ENCODE data around the gene ALOX5.

Gene ALOX5

GRCh38 chr10:45418849-45419675, 45.0 kb downstream of the ALOX5 start:
- peak overlapping the region; percentile 14 for H3K14ac ChIP-seq (ENCODE audit: low read length)
- H3K4me1 ChIP-seq (ENCODE audit: control insufficient read depth in 2 of 2, insufficient read depth in 1 of 2, low read depth in 1 of 2, low read length in 2 of 2), result peaks cover 0 to 6% of the 10 kb centered on the region in 2 donors
- peak; percentile 68 for DNase-seq (ENCODE audit: low spot score)
- peak overlapping the region; percentile 98 for H3K18ac ChIP-seq (ENCODE audit: low read length)
- no peak overlapping the region for H3K4ac ChIP-seq (ENCODE audit: low read length)
- peak overlapping the region; percentile 75 for H3K23ac ChIP-seq (ENCODE audit: low read depth, low read length, poor library complexity)
- H3K9me3 ChIP-seq (replicated peaks in 1 of 2; ENCODE audit: control insufficient read depth in 2 of 2, insufficient read depth in 1 of 2, low read depth in 1 of 2, low read length in 2 of 2), result peaks cover 0 to 2% of the 10 kb centered on the region in 2 donors
- H4K8ac ChIP-seq (ENCODE audit: low read depth, low read length), result peak overlapping the region; percentile 66
- peaks cover 0 to 22% (median 4%) of the 10 kb centered on the region in 3 experiments for H3K27me3 ChIP-seq (ENCODE audit: control insufficient read depth in 3 of 3, insufficient read depth in 3 of 3, low read depth in 1 of 3, low read length in 3 of 3)
- peak overlapping the region; percentile 95 for H2BK15ac ChIP-seq (ENCODE audit: low read length)
- H3K4me2 ChIP-seq (ENCODE audit: insufficient read depth, low read length, poor library complexity, severe bottlenecking), result peak overlapping the region; percentile 82
- peak overlapping the region; percentile 39 for H3K27ac ChIP-seq (replicated peaks; ENCODE audit: low read length)
- H4K91ac ChIP-seq (ENCODE audit: low read depth, low read length, poor library complexity), result peak overlapping the region; percentile 64
- H3K4me3 ChIP-seq (ENCODE audit: low read length in 2 of 2), result peak overlapping the region; percentile 20 to 80
- H2BK5ac ChIP-seq (ENCODE audit: low read length), result peak overlapping the region; percentile 35
- H3K36me3 ChIP-seq (replicated peaks in 1 of 2; ENCODE audit: control insufficient read depth in 2 of 2, insufficient read depth in 2 of 2, low read length in 2 of 2), result no peaks in the 10 kb centered on the region
- H2BK12ac ChIP-seq (ENCODE audit: low read length), result peak overlapping the region; percentile 34
- H3K9ac ChIP-seq (ENCODE audit: low read depth, low read length, poor library complexity), result peak overlapping the region; percentile 93
- H3K79me1 ChIP-seq (ENCODE audit: low read depth, low read length), result peaks cover 5% of the 10 kb centered on the region
- no CpG with 5 or more reads among the region's 60 CpGs for WGBS, 2 donors (ENCODE audit: extremely low coverage in 2 of 2, insufficient read length in 2 of 2, insufficient replicate concordance in 1 of 2)
- H2AFZ ChIP-seq (ENCODE audit: low read length), result peak overlapping the region; percentile 70
- H2AK5ac ChIP-seq (ENCODE audit: low read depth, low read length), result peak overlapping the region; percentile 97
- peak overlapping the region; percentile 75 for H2BK120ac ChIP-seq (ENCODE audit: low read depth, low read length)

GRCh38 chr10:45419676-45420025, 45.6 kb downstream of the ALOX5 start:
- no peak overlapping the region for H3K27ac ChIP-seq (replicated peaks; ENCODE audit: low read length)
- H3K14ac ChIP-seq (ENCODE audit: low read length), result no peak overlapping the region
- peaks cover 5% of the 10 kb centered on the region for H3K79me1 ChIP-seq (ENCODE audit: low read depth, low read length)
- H4K8ac ChIP-seq (ENCODE audit: low read depth, low read length), result peak overlapping the region; percentile 66
- DNase-seq (ENCODE audit: low spot score), result no peak
- H3K9ac ChIP-seq (ENCODE audit: low read depth, low read length, poor library complexity), result peak overlapping the region; percentile 90
- H3K4me3 ChIP-seq (ENCODE audit: low read length in 2 of 2), result peak overlapping the region; percentile 20 to 79
- peaks cover 0 to 22% (median 4%) of the 10 kb centered on the region in 3 experiments for H3K27me3 ChIP-seq (ENCODE audit: control insufficient read depth in 3 of 3, insufficient read depth in 3 of 3, low read depth in 1 of 3, low read length in 3 of 3)
- no peak overlapping the region for H2AK5ac ChIP-seq (ENCODE audit: low read depth, low read length)
- no peaks in the 10 kb centered on the region for H3K36me3 ChIP-seq (replicated peaks in 1 of 2; ENCODE audit: control insufficient read depth in 2 of 2, insufficient read depth in 2 of 2, low read length in 2 of 2)
- H3K4me1 ChIP-seq (ENCODE audit: control insufficient read depth in 2 of 2, insufficient read depth in 1 of 2, low read depth in 1 of 2, low read length in 2 of 2), result peaks cover 0 to 6% of the 10 kb centered on the region in 2 donors
- H3K4me2 ChIP-seq (ENCODE audit: insufficient read depth, low read length, poor library complexity, severe bottlenecking), result peak overlapping the region; percentile 82
- H3K23ac ChIP-seq (ENCODE audit: low read depth, low read length, poor library complexity), result peak overlapping the region; percentile 75
- H2AFZ ChIP-seq (ENCODE audit: low read length), result peak overlapping the region; percentile 70
- no peak overlapping the region for H2BK12ac ChIP-seq (ENCODE audit: low read length)
- H2BK5ac ChIP-seq (ENCODE audit: low read length), result peak overlapping the region; percentile 35
- H2BK15ac ChIP-seq (ENCODE audit: low read length), result peak overlapping the region; percentile 95
- no CpG with 5 or more reads among the region's 12 CpGs for WGBS, 2 donors (ENCODE audit: extremely low coverage in 2 of 2, insufficient read length in 2 of 2, insufficient replicate concordance in 1 of 2)
- peaks cover 0 to 2% of the 10 kb centered on the region in 2 donors for H3K9me3 ChIP-seq (replicated peaks in 1 of 2; ENCODE audit: control insufficient read depth in 2 of 2, insufficient read depth in 1 of 2, low read depth in 1 of 2, low read length in 2 of 2)
- peak overlapping the region; percentile 64 for H4K91ac ChIP-seq (ENCODE audit: low read depth, low read length, poor library complexity)
- peak overlapping the region; percentile 97 for H3K18ac ChIP-seq (ENCODE audit: low read length)
- peak overlapping the region; percentile 57 for H2BK120ac ChIP-seq (ENCODE audit: low read depth, low read length)
- H3K4ac ChIP-seq (ENCODE audit: low read length), result no peak overlapping the region

- no peak overlapping the region for H4K8ac ChIP-seq (ENCODE audit: low read depth, low read length)
- peak overlapping the region; percentile 11 for H2AFZ ChIP-seq (ENCODE audit: low read length)
- H3K4me3 ChIP-seq (ENCODE audit: low read length in 2 of 2), result no peak overlapping the region
- no peak overlapping the region for H2BK12ac ChIP-seq (ENCODE audit: low read length)
- peak overlapping the region; percentile 35 for H3K9ac ChIP-seq (ENCODE audit: low read depth, low read length, poor library complexity)
- H3K14ac ChIP-seq (ENCODE audit: low read length), result no peak overlapping the region
- H3K27me3 ChIP-seq (ENCODE audit: control insufficient read depth in 3 of 3, insufficient read depth in 3 of 3, low read depth in 1 of 3, low read length in 3 of 3), result peaks cover 0 to 22% (median 4%) of the 10 kb centered on the region in 3 experiments
- H2AK5ac ChIP-seq (ENCODE audit: low read depth, low read length), result peak overlapping the region; percentile 83
- peak overlapping the region; percentile 11 for H3K18ac ChIP-seq (ENCODE audit: low read length)
- DNase-seq (ENCODE audit: low spot score), result no peak
- H3K79me1 ChIP-seq (ENCODE audit: low read depth, low read length), result peaks cover 5% of the 10 kb centered on the region
- H3K4me2 ChIP-seq (ENCODE audit: insufficient read depth, low read length, poor library complexity, severe bottlenecking), result no peak overlapping the region
- no peaks in the 10 kb centered on the region for H3K36me3 ChIP-seq (replicated peaks in 1 of 2; ENCODE audit: control insufficient read depth in 2 of 2, insufficient read depth in 2 of 2, low read length in 2 of 2)
- peaks cover 0 to 2% of the 10 kb centered on the region in 2 donors for H3K9me3 ChIP-seq (replicated peaks in 1 of 2; ENCODE audit: control insufficient read depth in 2 of 2, insufficient read depth in 1 of 2, low read depth in 1 of 2, low read length in 2 of 2)
- no peak overlapping the region for H4K91ac ChIP-seq (ENCODE audit: low read depth, low read length, poor library complexity)
- no peak overlapping the region for H3K27ac ChIP-seq (replicated peaks; ENCODE audit: low read length)
- no CpG with 5 or more reads among the region's 16 CpGs for WGBS, 2 donors (ENCODE audit: extremely low coverage in 2 of 2, insufficient read length in 2 of 2, insufficient replicate concordance in 1 of 2)
- H3K23ac ChIP-seq (ENCODE audit: low read depth, low read length, poor library complexity), result peak overlapping the region; percentile 39
- no peak overlapping the region for H3K4ac ChIP-seq (ENCODE audit: low read length)
- peaks cover 0 to 6% of the 10 kb centered on the region in 2 donors for H3K4me1 ChIP-seq (ENCODE audit: control insufficient read depth in 2 of 2, insufficient read depth in 1 of 2, low read depth in 1 of 2, low read length in 2 of 2)
- H2BK15ac ChIP-seq (ENCODE audit: low read length), result peak overlapping the region; percentile 57
- no peak overlapping the region for H2BK5ac ChIP-seq (ENCODE audit: low read length)
- H2BK120ac ChIP-seq (ENCODE audit: low read depth, low read length), result peak overlapping the region; percentile 35
Observed at GRCh38 chr10:45420453-45421192, 46.6 kb downstream of the ALOX5 start.
